Activated CD8-positive, alpha-beta T cell treated with anti-CD3 and anti-CD28 coated beads for 36 hours (primary cell): ENCODE results near the gene STK39. TPM values are rescaled to one million over a fixed set of nuclear protein-coding genes. Genes with fewer than 3 reads are reported as not detected.

Experiments used
- ATAC-seq: fragments of 200-7000 bp; cut with Tn5 transposase; one replicate; pipeline ENCODE4 v1.10.0; 2021; ENCODE audit warnings: mild to moderate bottlenecking, moderate library complexity
- CTCF ChIA-PET: fragments of 350-600 bp; sonication (Branson Sonifier 250); formaldehyde crosslinking; loops from one replicate; lab custom pipeline; 2021; ENCODE audit warnings: antibody characterized with exemption; lab: Charles Lee
- POLR2A ChIA-PET: fragments of 350-600 bp; sonication (Branson Sonifier 250); formaldehyde crosslinking; loops from one replicate; lab custom pipeline; 2021; ENCODE audit warnings: antibody characterized with exemption; lab: Charles Lee
- DNase-seq: peaks from one replicate; pipeline ENCODE4 v3.0.0-alpha.2; 2020
- H3K27ac Mint-ChIP-seq: one replicate; pipeline ENCODE4 v1.8.0; 2021; ENCODE audit warnings: mild to moderate bottlenecking, mixed read lengths
- H3K27me3 Mint-ChIP-seq: one replicate; pipeline ENCODE4 v1.8.0; 2021; ENCODE audit warnings: mixed read lengths
- H3K36me3 Mint-ChIP-seq: one replicate; pipeline ENCODE4 v1.8.0; 2021; ENCODE audit warnings: low read depth, mixed read lengths
- H3K4me1 Mint-ChIP-seq: one replicate; pipeline ENCODE4 v1.8.0; 2021; ENCODE audit warnings: low read depth, mixed read lengths
- H3K4me3 Mint-ChIP-seq: one replicate; pipeline ENCODE4 v1.8.0; 2021; ENCODE audit warnings: mild to moderate bottlenecking, moderate library complexity, mixed read lengths
- H3K9me3 Mint-ChIP-seq: one replicate; pipeline ENCODE4 v1.8.0; 2021; ENCODE audit warnings: mixed read lengths
- intact Hi-C: fragments of 100-400 bp; cut with micrococcal nuclease; formaldehyde crosslinking; loops from one replicate; pipeline ENCODE4 v1.10.0; 2022
- total RNA-seq, 2 experiments: library from RNA; stranded (reverse); gene quantifications; one replicate each; pipeline ENCODE4 v1.2.3, GENCODE V29; 2021
- TF ChIP-seq, protein P1 (sequence below): fragments of 200-600 bp; IDR thresholded peaks from one replicate; pipeline ENCODE4 v1.8.0; 2022; ENCODE audit warnings: antibody characterized with exemption, mild to moderate bottlenecking

Gene STK39
- total RNA-seq, 2 experiments from 2014 or later = 32.8 to 33.9 TPM

DNA sequence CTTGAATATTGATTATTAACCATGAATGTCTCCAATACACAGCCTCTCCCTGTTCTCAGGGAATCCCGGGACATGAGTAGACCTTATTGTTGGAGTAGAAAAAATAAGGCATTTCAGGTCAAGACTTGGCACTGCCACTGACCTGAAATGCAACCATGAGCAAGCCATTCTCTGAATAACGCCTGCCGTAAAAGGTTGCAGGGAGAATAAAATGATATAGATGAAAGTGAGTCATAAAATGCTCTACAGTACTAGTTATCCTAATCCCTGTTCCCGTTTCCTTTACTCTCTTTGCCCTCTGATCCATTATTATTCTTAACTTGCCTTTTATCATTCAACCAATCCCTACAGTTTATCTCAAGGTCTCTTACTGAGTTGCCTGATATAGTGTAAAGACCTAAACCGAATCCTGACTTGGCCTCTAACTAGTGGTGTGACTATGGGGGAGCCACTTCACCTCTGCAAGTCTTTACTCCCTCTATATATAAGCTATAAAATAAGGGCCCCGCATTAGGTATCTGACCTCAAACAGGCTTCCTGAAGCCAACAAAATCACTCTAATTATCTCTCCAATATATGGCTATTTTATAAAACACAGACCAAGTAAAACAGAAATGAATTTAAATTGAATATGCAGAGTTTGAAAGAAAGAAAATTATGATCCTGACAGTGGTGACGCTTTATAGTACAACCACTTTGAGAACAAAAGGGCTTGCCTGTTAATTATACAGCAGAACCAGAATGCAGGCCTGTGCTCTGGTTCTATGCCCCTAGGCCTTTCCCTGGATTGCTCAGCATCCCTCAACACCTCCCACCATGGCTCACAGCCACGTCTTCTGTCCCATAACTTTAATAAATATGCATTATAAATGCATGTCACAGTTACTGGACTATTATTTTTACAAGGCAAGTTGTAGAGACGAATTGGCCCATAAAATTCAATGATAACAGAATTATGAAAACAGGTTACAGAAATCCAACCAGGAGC is 183.1 kb downstream of the STK39 start:
- H3K27ac Mint-ChIP-seq = no peak overlapping the region
- intact Hi-C loops = no loop called here
- no peaks in the 10 kb centered on the region for H3K27me3 Mint-ChIP-seq
- H3K4me1 Mint-ChIP-seq = peaks cover 2% of the 10 kb centered on the region
- ChIA-PET CTCF (no interaction called here), POLR2A (no interaction called here)
- DNase-seq (no peak), ATAC-seq (no peak)
- H3K36me3 Mint-ChIP-seq = peaks cover 33% of the 10 kb centered on the region
- TF ChIP-seq, protein P1, sequence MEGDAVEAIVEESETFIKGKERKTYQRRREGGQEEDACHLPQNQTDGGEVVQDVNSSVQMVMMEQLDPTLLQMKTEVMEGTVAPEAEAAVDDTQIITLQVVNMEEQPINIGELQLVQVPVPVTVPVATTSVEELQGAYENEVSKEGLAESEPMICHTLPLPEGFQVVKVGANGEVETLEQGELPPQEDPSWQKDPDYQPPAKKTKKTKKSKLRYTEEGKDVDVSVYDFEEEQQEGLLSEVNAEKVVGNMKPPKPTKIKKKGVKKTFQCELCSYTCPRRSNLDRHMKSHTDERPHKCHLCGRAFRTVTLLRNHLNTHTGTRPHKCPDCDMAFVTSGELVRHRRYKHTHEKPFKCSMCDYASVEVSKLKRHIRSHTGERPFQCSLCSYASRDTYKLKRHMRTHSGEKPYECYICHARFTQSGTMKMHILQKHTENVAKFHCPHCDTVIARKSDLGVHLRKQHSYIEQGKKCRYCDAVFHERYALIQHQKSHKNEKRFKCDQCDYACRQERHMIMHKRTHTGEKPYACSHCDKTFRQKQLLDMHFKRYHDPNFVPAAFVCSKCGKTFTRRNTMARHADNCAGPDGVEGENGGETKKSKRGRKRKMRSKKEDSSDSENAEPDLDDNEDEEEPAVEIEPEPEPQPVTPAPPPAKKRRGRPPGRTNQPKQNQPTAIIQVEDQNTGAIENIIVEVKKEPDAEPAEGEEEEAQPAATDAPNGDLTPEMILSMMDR = no peak
- no peak overlapping the region for H3K4me3 Mint-ChIP-seq
- H3K9me3 Mint-ChIP-seq = no peaks in the 10 kb centered on the region

DNA sequence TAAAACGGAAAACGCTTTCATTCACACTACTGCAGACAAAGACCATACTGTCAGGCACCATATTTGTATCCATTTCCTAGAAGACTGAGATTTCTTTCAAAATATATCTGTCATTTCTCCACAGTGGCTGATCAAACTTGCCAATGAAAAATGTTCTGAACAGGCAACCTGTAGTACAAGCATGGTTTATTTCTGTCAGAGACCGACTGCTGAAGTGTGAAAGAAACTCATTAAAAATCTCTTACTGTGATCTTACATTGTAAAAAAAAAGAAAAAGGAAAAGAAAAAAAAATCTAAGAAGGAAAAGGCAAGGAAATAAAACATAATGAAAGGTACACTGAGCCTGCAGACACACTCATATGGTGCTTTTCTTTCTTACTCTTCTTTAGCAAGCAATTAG is 184.5 kb downstream of the STK39 start:
- POLR2A ChIA-PET = interaction anchor here (0.6 kb wide), 1 partner anchor 15 kb away, joined by 3 read pairs; no protein-coding TSS in a partner anchor
- H3K9me3 Mint-ChIP-seq = no peaks in the 10 kb centered on the region
- H3K27ac Mint-ChIP-seq = no peak overlapping the region
- CTCF ChIA-PET = no interaction called here
- peaks cover 2% of the 10 kb centered on the region for H3K4me1 Mint-ChIP-seq
- no peak overlapping the region for H3K4me3 Mint-ChIP-seq
- ATAC-seq (no peak), DNase-seq (no peak)
- intact Hi-C loops = no loop called here
- TF ChIP-seq, protein P1 = no peak
- H3K27me3 Mint-ChIP-seq = no peaks in the 10 kb centered on the region
- H3K36me3 Mint-ChIP-seq = peaks cover 33% of the 10 kb centered on the region

DNA sequence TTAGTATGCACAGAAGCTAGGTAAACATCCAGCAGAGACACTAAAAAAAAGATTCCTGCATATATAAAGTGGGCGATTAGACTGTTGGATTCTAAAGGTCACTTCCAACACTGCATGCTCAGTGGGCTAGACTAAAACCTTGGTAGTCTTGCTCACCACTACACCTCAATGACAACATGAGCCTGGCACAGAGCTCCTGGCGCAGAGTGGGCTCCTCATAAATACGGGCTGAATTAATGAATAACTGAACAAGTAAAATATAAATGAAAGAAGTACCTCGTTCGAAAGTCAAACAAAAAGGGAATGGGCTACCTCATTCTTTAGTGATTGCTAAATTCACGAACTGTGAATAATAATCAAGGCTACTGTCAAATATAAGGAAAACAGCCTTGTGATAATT is 185.3 kb downstream of the STK39 start:
- intact Hi-C loops = no loop called here
- Mint-ChIP-seq H3K4me1 (peaks cover 2% of the 10 kb centered on the region), H3K27ac (no peak overlapping the region), H3K36me3 (peaks cover 33% of the 10 kb centered on the region), H3K9me3 (no peaks in the 10 kb centered on the region), H3K4me3 (no peak overlapping the region), H3K27me3 (no peaks in the 10 kb centered on the region)
- DNase-seq (no peak), ATAC-seq (no peak)
- CTCF ChIA-PET = no interaction called here
- TF ChIP-seq, protein P1 = no peak
- POLR2A ChIA-PET = no interaction called here

DNA sequence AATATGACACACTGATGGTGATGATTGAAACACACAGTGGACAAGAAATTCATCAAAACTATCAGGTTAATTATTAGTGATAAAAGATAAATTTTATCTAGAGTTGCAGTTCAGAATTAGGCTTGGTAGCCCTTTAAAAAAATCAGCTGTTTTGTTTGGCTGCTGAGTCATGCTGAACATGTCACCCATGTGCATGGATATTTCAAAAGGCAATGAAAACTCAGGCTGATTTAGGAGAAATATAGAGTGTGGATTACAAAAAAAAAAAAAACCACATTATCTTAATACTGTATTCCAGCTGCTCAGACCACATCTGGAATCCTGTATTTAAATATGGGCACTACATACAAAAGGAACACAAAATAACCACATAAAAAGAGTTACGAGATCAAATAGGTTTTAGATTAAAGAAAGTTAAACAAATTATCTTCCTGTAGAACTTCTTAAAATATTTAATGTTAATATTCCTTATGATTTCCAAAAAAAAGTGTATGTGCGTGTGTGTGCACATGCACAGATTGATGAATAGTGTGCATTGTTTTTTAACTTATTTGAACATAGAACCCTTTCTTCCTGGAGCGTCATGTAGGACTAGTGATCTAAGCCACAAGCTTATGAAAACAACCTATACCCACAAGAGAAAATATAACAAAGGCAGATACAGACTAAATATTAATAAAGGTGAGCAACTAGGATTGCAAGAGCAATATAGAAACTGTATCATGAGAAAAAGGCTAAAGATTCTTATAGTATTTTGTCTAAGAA is 186.2 kb downstream of the STK39 start:
- intact Hi-C loops = no loop called here

More for the DNA sequence above, 186.2 kb downstream of the STK39 start:
- Mint-ChIP-seq H3K27me3 (no peaks in the 10 kb centered on the region), H3K27ac (no peak overlapping the region), H3K4me1 (peaks cover 2% of the 10 kb centered on the region), H3K4me3 (no peak overlapping the region), H3K9me3 (no peaks in the 10 kb centered on the region), H3K36me3 (peaks cover 33% of the 10 kb centered on the region)
- POLR2A ChIA-PET = no interaction called here
- TF ChIP-seq, protein P1 = no peak
- CTCF ChIA-PET = no interaction called here
- DNase-seq (no peak), ATAC-seq (no peak)
